Endothelial cell of umbilical vein (primary cell): Measurements from ENCODE around the gene ANKRD50. TPM values are rescaled to one million over a fixed set of nuclear protein-coding genes. Genes with fewer than 3 reads are reported as not detected.

ENCODE experiments used
- BruUV-seq: library from RNA; stranded (reverse); fragments of 400-500 nt; replicated peaks from 2 replicates; lab custom pipeline; 2021; lab: Mats Ljungman, UMichigan
- CTCF ChIA-PET: fragments of 300-600, 350-600 bp; sonication (Branson Sonifier 250); formaldehyde crosslinking; loops from one replicate; lab custom pipeline; 2021; ENCODE audit warnings: antibody characterized with exemption, inconsistent platforms; lab: Charles Lee
- POLR2A ChIA-PET: fragments of 300-600, 350-600 bp; sonication (Branson Sonifier 250); formaldehyde crosslinking; loops from one replicate; lab custom pipeline; 2021; ENCODE audit warnings: antibody characterized with exemption, inconsistent platforms; lab: Charles Lee
- DNase-seq: peaks from one replicate; pipeline ENCODE4 v3.0.0-alpha.2; 2011; ENCODE audit warnings: low read depth, low spot score
- FAIRE-seq: peaks from 2 replicates; lab custom pipeline; 2011; peaks lifted over from hg19 to GRCh38; lab: Jason Lieb, UNC
- H2AFZ ChIP-seq: 2 replicates; pipeline ENCODE4 v1.6.0; 2012; ENCODE audit warnings: low read depth, low read length, control low read depth, inconsistent platforms
- H3K27ac ChIP-seq: 2 replicates; pipeline ENCODE4 v1.5.1; 2011; ENCODE audit warnings: low read depth, mild to moderate bottlenecking, control low read depth, low read length, moderate library complexity; ENCODE audit not compliant: insufficient read depth
- H3K27me3 ChIP-seq, 2 experiments: 2 replicates each; pipeline versions ENCODE4 v1.6.0 to v1.6.1; 2011; ENCODE audit warnings: low read length in 2 of 2, mixed read lengths in 1 of 2; ENCODE audit not compliant: control insufficient read depth in 2 of 2, insufficient read depth in 2 of 2
- H3K36me3 ChIP-seq, 2 experiments: 2 replicates in 1 of 2; 3 replicates in 1 of 2; pipeline ENCODE4 v1.5.1; 2011; ENCODE audit warnings: low read length in 2 of 2, mild to moderate bottlenecking in 1 of 2, moderate library complexity in 1 of 2; ENCODE audit not compliant: control insufficient read depth in 2 of 2, insufficient read depth in 2 of 2; ENCODE audit errors: extremely low read depth in 1 of 2
- H3K4me1 ChIP-seq: 3 replicates; pipeline ENCODE4 v1.5.1; 2011; ENCODE audit warnings: mild to moderate bottlenecking, low read length; ENCODE audit not compliant: control insufficient read depth, insufficient read depth; ENCODE audit errors: extremely low read depth
- H3K4me2 ChIP-seq: 2 replicates; pipeline ENCODE4 v1.6.1; 2011; ENCODE audit warnings: low read length, control low read depth, mixed read lengths; ENCODE audit not compliant: insufficient read depth
- H3K4me3 ChIP-seq, 3 experiments: fragments of 200-600 bp in 1 of 3; sonication (generic), shearing (Covaris generic) in 1 of 3; replicated peaks in 1 of 3; 2 replicates each; pipeline ENCODE4 v1.5.1; 2011 to 2016; ENCODE audit warnings: control low read depth in 3 of 3, low read length in 3 of 3, mild to moderate bottlenecking in 2 of 3, inconsistent platforms in 1 of 3, low read depth in 1 of 3, moderate library complexity in 1 of 3; ENCODE audit not compliant: insufficient read depth in 1 of 3
- H3K79me2 ChIP-seq: 2 replicates; pipeline ENCODE4 v1.6.0; 2012; ENCODE audit warnings: low read length, inconsistent platforms; ENCODE audit not compliant: control insufficient read depth, insufficient read depth
- H3K9ac ChIP-seq: replicated peaks from 2 replicates; pipeline ENCODE3; 2011; ENCODE audit warnings: low read length, control low read depth; ENCODE audit not compliant: insufficient read depth; ENCODE audit errors: extremely low read depth
- H3K9me1 ChIP-seq: replicated peaks from 3 replicates; pipeline ENCODE4 v1.6.0; 2011; ENCODE audit warnings: mild to moderate bottlenecking, low read length; ENCODE audit not compliant: control insufficient read depth, insufficient read depth; ENCODE audit errors: extremely low read depth
- H3K9me3 ChIP-seq: replicated peaks from 2 replicates; pipeline ENCODE4 v1.5.1; 2012; ENCODE audit warnings: low read length, inconsistent platforms; ENCODE audit not compliant: control insufficient read depth, insufficient read depth
- H4K20me1 ChIP-seq: replicated peaks from 2 replicates; pipeline ENCODE3; 2011; ENCODE audit warnings: mild to moderate bottlenecking, low read length; ENCODE audit not compliant: control insufficient read depth, insufficient read depth; ENCODE audit errors: extremely low read depth
- CTCF ChIP-seq, 2 donors: IDR thresholded peaks; 1 replicate in 1 of 2; 2 replicates in 1 of 2; pipeline ENCODE4 v1.5.1; 2011; ENCODE audit warnings: low read length in 2 of 2, mild to moderate bottlenecking in 2 of 2, moderate library complexity in 2 of 2, control low read depth in 1 of 2, inconsistent platforms in 1 of 2, low read depth in 1 of 2; ENCODE audit not compliant: insufficient read depth in 1 of 2; ENCODE audit errors: extremely low read depth in 1 of 2
- FOS ChIP-seq: IDR thresholded peaks from 2 replicates; pipeline ENCODE4 v1.6.1; 2011; ENCODE audit warnings: mild to moderate bottlenecking, low read length, moderate library complexity, borderline replicate concordance; ENCODE audit not compliant: insufficient read depth
- GATA2 ChIP-seq: IDR thresholded peaks from 2 replicates; pipeline ENCODE4 v1.7.0; 2011; ENCODE audit warnings: low read depth, mild to moderate bottlenecking, moderate library complexity, mixed read lengths, low read length; ENCODE audit not compliant: insufficient read length, insufficient read depth
- JUN ChIP-seq: IDR thresholded peaks from 2 replicates; pipeline ENCODE4 v1.6.1; 2011; ENCODE audit warnings: borderline replicate concordance, low read depth; ENCODE audit not compliant: insufficient read length, insufficient read depth
- MAX ChIP-seq: IDR thresholded peaks from 2 replicates; pipeline ENCODE4 v1.6.1; 2011; ENCODE audit not compliant: insufficient read depth, insufficient read length
- MYC ChIP-seq: IDR thresholded peaks from one replicate; pipeline ENCODE4 v1.6.1; 2011; ENCODE audit warnings: mild to moderate bottlenecking, low read depth, low read length
- POLR2A ChIP-seq: IDR thresholded peaks from 2 replicates; pipeline ENCODE4 v1.6.1; 2012; ENCODE audit warnings: low read depth, mild to moderate bottlenecking, control low read depth, low read length
- dilution Hi-C: fragments of 300-500 bp; cut with MboI; formaldehyde crosslinking; loops from one replicate; pipeline ENCODE4 v1.15.0; 2019; ENCODE audit warnings: low sequenced_read_pairs; ENCODE audit not compliant: extremely low pct_ligation_motif_present
- intact Hi-C: fragments of 100-400 bp; cut with micrococcal nuclease; formaldehyde crosslinking; loops from one replicate; pipeline ENCODE4 v1.10.0; 2022
- polyA plus RNA-seq, 4 experiments: library from polyadenylated mRNA; depleted of rRNA in 3 of 4; stranded (reverse) in 3 of 4; unstranded in 1 of 4; fragments of >200 nt; gene quantifications; 2 replicates each; pipeline versions ENCODE4 v1.2.1 to v1.2.3, GENCODE V29; 2011 to 2012; ENCODE audit warnings: missing spikeins in 1 of 4
- total RNA-seq: library from RNA; stranded (reverse); gene quantifications from 2 replicates; pipeline ENCODE4 v1.2.3, GENCODE V29; 2021

Gene ANKRD50
- total and polyA plus RNA-seq, 2 donors (not counting 3 experiments of a cell fraction or from before 2014, with no cell fraction given), result 24.5 to 63.6 TPM

GRCh38 chr4:124629681-124630080 is 82.9 kb downstream of the ANKRD50 start:
- H3K36me3 ChIP-seq, result peaks cover 4 to 8% of the 10 kb centered on the region in 2 experiments
- no peak overlapping the region for H2AFZ ChIP-seq
- dilution Hi-C loops, result no loop called here
- H3K9me1 ChIP-seq, result no peaks in the 10 kb centered on the region
- no peaks in the 10 kb centered on the region for H3K79me2 ChIP-seq
- H3K4me3 ChIP-seq, result no peak overlapping the region
- no peak overlapping the region for H3K4me2 ChIP-seq
- H3K9ac ChIP-seq, result no peak overlapping the region
- POLR2A ChIA-PET, result interaction anchor here (0.6 kb wide), 1 partner anchor 10 kb away, joined by 6 read pairs; no protein-coding TSS in a partner anchor
- intact Hi-C loops, result loop anchor here (5.0 kb wide), 1 partner anchor 83 kb away; the partner anchor contains the start of gene ANKRD50
- no peaks in the 10 kb centered on the region for H3K9me3 ChIP-seq
- no peak overlapping the region for H3K27ac ChIP-seq
- no peak for TF ChIP-seq MAX
- TF ChIP-seq POLR2A, result no peak
- TF ChIP-seq MYC, result no peak
- no peak for TF ChIP-seq GATA2
- TF ChIP-seq JUN, result no peak
- TF ChIP-seq FOS, result no peak
- no peak for TF ChIP-seq CTCF (IDR thresholded peaks at IDR 0.05; ENCODE audit: extremely low read depth in 1 of 2, insufficient read depth in 1 of 2, low read depth in 1 of 2, low read length in 2 of 2)
- H3K27me3 ChIP-seq, result no peaks in the 10 kb centered on the region
- no TSS peak for BruUV-seq
- no peak for FAIRE-seq
- CTCF ChIA-PET, result no interaction called here
- peaks cover 17% of the 10 kb centered on the region for H3K4me1 ChIP-seq
- H4K20me1 ChIP-seq, result no peaks in the 10 kb centered on the region
- no peak for DNase-seq
